ENCODE measurements around the gene LGR4. TPM values are rescaled to one million over a fixed set of nuclear protein-coding genes. Genes with fewer than 3 reads are reported as not detected.

Gene LGR4
- total RNA-seq, 1 experiment from 2014 or later, result 99.2 TPM

DNA sequence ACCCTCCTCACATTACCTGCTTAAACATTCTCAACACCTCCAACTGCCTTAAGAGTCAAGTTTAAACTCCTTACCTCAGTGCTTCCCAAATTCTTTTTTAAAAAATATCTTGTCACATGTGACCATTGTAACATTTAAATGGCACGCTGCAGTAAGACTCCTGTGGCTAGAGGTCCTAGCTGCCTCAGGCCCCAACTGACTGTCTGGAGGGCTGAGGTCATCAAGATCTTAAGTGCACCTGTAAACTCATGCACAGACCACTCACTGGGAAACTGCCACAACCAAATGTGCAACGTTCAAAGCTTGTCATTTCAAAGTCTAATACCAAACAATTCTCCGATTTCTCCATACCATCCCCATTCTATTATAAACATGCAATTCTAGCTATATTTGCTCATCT is 93.1 kb downstream of the LGR4 start:
- Histone ChIP-seq H3K9me3 (ENCODE audit: control insufficient read depth, low read depth, low read length) (no peaks in the 10 kb centered on the region), H3K4me2 (ENCODE audit: insufficient read depth, insufficient read length, low read length) (no peak overlapping the region), H4K20me1 (ENCODE audit: control insufficient read depth, insufficient read depth, insufficient read length) (no peaks in the 10 kb centered on the region), H3K18ac (ENCODE audit: insufficient read length, low read depth, low read length) (no peak overlapping the region), H3K23ac (ENCODE audit: insufficient read length, low read depth, low read length) (no peak overlapping the region), H2AFZ (ENCODE audit: low read length) (no peak overlapping the region), H2BK20ac (ENCODE audit: low read depth, low read length, poor library complexity, severe bottlenecking) (no peak overlapping the region), H2BK5ac (ENCODE audit: insufficient read length, low read length) (no peak overlapping the region), H3K56ac (ENCODE audit: insufficient read length, low read depth, low read length) (no peak overlapping the region), H3K9ac (ENCODE audit: extremely low read depth, insufficient read length, low read length) (no peak overlapping the region), H4K91ac (ENCODE audit: insufficient read length, low read depth, low read length) (no peak overlapping the region), H4K8ac (replicated peaks; ENCODE audit: insufficient read length, low read depth, low read length) (no peak overlapping the region), H3K4me1 (ENCODE audit: insufficient read depth, low read length) (no peaks in the 10 kb centered on the region), H2AK5ac (ENCODE audit: insufficient read length, low read length) (no peak overlapping the region), H3T11ph (ENCODE audit: low read length) (no peak overlapping the region), H2BK120ac (ENCODE audit: low read depth, low read length, poor library complexity, severe bottlenecking) (no peak overlapping the region), H3K23me2 (ENCODE audit: insufficient read length, low read depth, low read length, poor library complexity, severe bottlenecking) (no peaks in the 10 kb centered on the region), H2BK15ac (ENCODE audit: low read depth, low read length) (no peak overlapping the region), H3K27me3 (ENCODE audit: insufficient read depth, low read length) (no peaks in the 10 kb centered on the region), H3K79me2 (ENCODE audit: insufficient read depth, low read length) (no peaks in the 10 kb centered on the region), H4K5ac (ENCODE audit: insufficient read length, low read depth, low read length) (no peak overlapping the region), H3K4ac (ENCODE audit: low read depth, low read length) (no peak overlapping the region), H3K27ac (ENCODE audit: insufficient read length, low read depth, low read length) (no peak overlapping the region), H3K79me1 (ENCODE audit: insufficient read depth, low read depth, low read length, poor library complexity, severe bottlenecking) (no peaks in the 10 kb centered on the region), H3K14ac (ENCODE audit: insufficient read depth, low read length) (no peak overlapping the region), H2BK12ac (ENCODE audit: insufficient read length, low read depth, low read length) (no peak overlapping the region)
- Mint-ChIP-seq H3K27me3 (ENCODE audit: low read depth) (no peaks in the 10 kb centered on the region), H3K4me1 (peaks cover 3% of the 10 kb centered on the region in 2 experiments; a peak in 2 of 4 replicates), H3K36me3 (ENCODE audit: insufficient read depth in 1 of 3, low read depth in 3 of 3) (peaks cover 13 to 88% (median 77%) of the 10 kb centered on the region in 3 experiments; a peak in 6 of 7 replicates), H3K4me3 (no peak overlapping the region), H3K27ac (peak overlapping the region in 1 of 3 experiments; percentile 82; a peak in 2 of 7 replicates), H3K9me3 (no peaks in the 10 kb centered on the region)
- TF ChIP-seq, protein P1, sequence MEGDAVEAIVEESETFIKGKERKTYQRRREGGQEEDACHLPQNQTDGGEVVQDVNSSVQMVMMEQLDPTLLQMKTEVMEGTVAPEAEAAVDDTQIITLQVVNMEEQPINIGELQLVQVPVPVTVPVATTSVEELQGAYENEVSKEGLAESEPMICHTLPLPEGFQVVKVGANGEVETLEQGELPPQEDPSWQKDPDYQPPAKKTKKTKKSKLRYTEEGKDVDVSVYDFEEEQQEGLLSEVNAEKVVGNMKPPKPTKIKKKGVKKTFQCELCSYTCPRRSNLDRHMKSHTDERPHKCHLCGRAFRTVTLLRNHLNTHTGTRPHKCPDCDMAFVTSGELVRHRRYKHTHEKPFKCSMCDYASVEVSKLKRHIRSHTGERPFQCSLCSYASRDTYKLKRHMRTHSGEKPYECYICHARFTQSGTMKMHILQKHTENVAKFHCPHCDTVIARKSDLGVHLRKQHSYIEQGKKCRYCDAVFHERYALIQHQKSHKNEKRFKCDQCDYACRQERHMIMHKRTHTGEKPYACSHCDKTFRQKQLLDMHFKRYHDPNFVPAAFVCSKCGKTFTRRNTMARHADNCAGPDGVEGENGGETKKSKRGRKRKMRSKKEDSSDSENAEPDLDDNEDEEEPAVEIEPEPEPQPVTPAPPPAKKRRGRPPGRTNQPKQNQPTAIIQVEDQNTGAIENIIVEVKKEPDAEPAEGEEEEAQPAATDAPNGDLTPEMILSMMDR (conservative IDR thresholded peaks at IDR 0.05), result no peak
- 100% methylated on average over 1 of the region's 3 CpGs for WGBS (ENCODE audit: extremely low coverage, insufficient read length, low lambda C conversion rate)
- DNase-seq, result no peak

Data from H9 (cell line).